Ishikawa (cell line): Measurements from ENCODE around the gene DNMT3A.
A peak's percentile ranks its signal among the peaks of the same experiment; 100 is the strongest.

Source experiments
- CEBPB ChIP-seq: IDR thresholded peaks from 2 replicates; pipeline ENCODE4 v1.6.1; 2012
- CREB1 ChIP-seq: IDR thresholded peaks from 2 replicates; pipeline ENCODE4 v1.6.1; 2012; ENCODE audit warnings: low read depth
- EGR1 ChIP-seq: IDR thresholded peaks from 2 replicates; pipeline ENCODE4 v1.6.1; 2012
- EP300 ChIP-seq: IDR thresholded peaks from 2 replicates; pipeline ENCODE4 v1.6.1; 2012; ENCODE audit warnings: borderline replicate concordance
- FOXM1 ChIP-seq: IDR thresholded peaks from 2 replicates; pipeline ENCODE4 v1.6.1; 2012; ENCODE audit warnings: low read depth, borderline replicate concordance
- NFIC ChIP-seq: IDR thresholded peaks from 2 replicates; pipeline ENCODE4 v1.6.1; 2012
- RAD21 ChIP-seq: IDR thresholded peaks from 2 replicates; pipeline ENCODE4 v1.6.1; 2012; ENCODE audit warnings: low read depth
- TAF1 ChIP-seq: IDR thresholded peaks from 2 replicates; pipeline ENCODE4 v1.6.1; 2012; ENCODE audit warnings: low read depth, mild to moderate bottlenecking
- TCF12 ChIP-seq: IDR thresholded peaks from 2 replicates; pipeline ENCODE4 v1.6.1; 2012; ENCODE audit warnings: low read depth
- TEAD4 ChIP-seq: IDR thresholded peaks from 2 replicates; pipeline ENCODE4 v1.6.1; 2012
- YY1 ChIP-seq: IDR thresholded peaks from 2 replicates; pipeline ENCODE4 v1.6.1; 2012; ENCODE audit warnings: low read depth
- ZBTB7A ChIP-seq: IDR thresholded peaks from 2 replicates; pipeline ENCODE4 v1.6.1; 2012; ENCODE audit warnings: low read depth
- TF ChIP-seq, protein P1 (sequence below): IDR thresholded peaks from 2 replicates; pipeline ENCODE4 v1.6.1; 2012; ENCODE audit warnings: low read depth, mild to moderate bottlenecking
- TF ChIP-seq, protein P2 (sequence below): IDR thresholded peaks from 2 replicates; pipeline ENCODE4 v1.6.1; 2012
- TF ChIP-seq, protein P3 (sequence below): IDR thresholded peaks from 2 replicates; pipeline ENCODE4 v1.6.1; 2012

The DNMT3A gene

GRCh38 chr2:25269233-25269632, 72.5 kb downstream of the DNMT3A start:
- TF ChIP-seq CEBPB, result no peak
- no peak for TF ChIP-seq NFIC
- TF ChIP-seq, protein P1, sequence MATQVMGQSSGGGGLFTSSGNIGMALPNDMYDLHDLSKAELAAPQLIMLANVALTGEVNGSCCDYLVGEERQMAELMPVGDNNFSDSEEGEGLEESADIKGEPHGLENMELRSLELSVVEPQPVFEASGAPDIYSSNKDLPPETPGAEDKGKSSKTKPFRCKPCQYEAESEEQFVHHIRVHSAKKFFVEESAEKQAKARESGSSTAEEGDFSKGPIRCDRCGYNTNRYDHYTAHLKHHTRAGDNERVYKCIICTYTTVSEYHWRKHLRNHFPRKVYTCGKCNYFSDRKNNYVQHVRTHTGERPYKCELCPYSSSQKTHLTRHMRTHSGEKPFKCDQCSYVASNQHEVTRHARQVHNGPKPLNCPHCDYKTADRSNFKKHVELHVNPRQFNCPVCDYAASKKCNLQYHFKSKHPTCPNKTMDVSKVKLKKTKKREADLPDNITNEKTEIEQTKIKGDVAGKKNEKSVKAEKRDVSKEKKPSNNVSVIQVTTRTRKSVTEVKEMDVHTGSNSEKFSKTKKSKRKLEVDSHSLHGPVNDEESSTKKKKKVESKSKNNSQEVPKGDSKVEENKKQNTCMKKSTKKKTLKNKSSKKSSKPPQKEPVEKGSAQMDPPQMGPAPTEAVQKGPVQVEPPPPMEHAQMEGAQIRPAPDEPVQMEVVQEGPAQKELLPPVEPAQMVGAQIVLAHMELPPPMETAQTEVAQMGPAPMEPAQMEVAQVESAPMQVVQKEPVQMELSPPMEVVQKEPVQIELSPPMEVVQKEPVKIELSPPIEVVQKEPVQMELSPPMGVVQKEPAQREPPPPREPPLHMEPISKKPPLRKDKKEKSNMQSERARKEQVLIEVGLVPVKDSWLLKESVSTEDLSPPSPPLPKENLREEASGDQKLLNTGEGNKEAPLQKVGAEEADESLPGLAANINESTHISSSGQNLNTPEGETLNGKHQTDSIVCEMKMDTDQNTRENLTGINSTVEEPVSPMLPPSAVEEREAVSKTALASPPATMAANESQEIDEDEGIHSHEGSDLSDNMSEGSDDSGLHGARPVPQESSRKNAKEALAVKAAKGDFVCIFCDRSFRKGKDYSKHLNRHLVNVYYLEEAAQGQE, result no peak
- TF ChIP-seq YY1, result no peak
- TF ChIP-seq TCF12, result no peak
- TF ChIP-seq, protein P2, sequence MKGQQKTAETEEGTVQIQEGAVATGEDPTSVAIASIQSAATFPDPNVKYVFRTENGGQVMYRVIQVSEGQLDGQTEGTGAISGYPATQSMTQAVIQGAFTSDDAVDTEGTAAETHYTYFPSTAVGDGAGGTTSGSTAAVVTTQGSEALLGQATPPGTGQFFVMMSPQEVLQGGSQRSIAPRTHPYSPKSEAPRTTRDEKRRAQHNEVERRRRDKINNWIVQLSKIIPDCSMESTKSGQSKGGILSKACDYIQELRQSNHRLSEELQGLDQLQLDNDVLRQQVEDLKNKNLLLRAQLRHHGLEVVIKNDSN, result no peak
- TF ChIP-seq, protein P3, sequence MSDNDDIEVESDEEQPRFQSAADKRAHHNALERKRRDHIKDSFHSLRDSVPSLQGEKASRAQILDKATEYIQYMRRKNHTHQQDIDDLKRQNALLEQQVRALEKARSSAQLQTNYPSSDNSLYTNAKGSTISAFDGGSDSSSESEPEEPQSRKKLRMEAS, result no peak
- no peak for TF ChIP-seq TEAD4
- TF ChIP-seq EP300, result no peak
- TF ChIP-seq RAD21, result no peak
- no peak for TF ChIP-seq CREB1
- no peak for TF ChIP-seq EGR1
- TF ChIP-seq ZBTB7A, result no peak
- no peak for TF ChIP-seq FOXM1
- no peak for TF ChIP-seq TAF1

DNA sequence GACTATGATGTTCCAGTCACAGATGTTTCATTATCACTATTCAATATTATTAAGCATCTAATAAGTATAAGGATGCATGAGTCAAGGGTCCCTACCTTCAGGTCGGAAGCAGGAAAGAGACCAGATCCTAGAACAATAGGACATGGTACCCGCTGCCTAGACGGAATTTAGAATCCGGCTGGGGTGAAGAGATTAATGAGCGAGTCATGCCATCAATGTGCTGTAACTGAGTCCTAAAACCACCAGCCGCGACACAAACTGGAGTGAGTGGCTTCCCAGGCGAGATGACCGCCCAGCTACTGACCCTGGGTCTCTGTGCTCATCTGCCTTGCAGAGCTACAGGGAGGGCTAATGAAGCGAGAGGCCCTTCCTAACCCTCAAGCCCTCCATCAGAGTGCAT, 73.6 kb downstream of the DNMT3A start:
- TF ChIP-seq TEAD4 (no peak), FOXM1 (no peak), TAF1 (no peak), CEBPB (no peak), TCF12 (no peak)
- TF ChIP-seq, protein P3, result no peak
- TF ChIP-seq, protein P2, result no peak

- TF ChIP-seq YY1, result no peak
- TF ChIP-seq, protein P2, result no peak
These were observed 75.3 kb downstream of the DNMT3A start for GRCh38 chr2:25266399-25266798.

GRCh38 chr2:25265802-25266201, 75.9 kb downstream of the DNMT3A start:
- peak; percentile 78 for TF ChIP-seq NFIC
- no peak for TF ChIP-seq EGR1
- TF ChIP-seq, protein P3, result no peak

- TF ChIP-seq TAF1, result no peak
- TF ChIP-seq ZBTB7A, result no peak
- no peak for TF ChIP-seq YY1
- TF ChIP-seq RAD21, result no peak
- no peak for TF ChIP-seq CREB1
- TF ChIP-seq EP300, result no peak
- no peak for TF ChIP-seq EGR1
These were observed 76.7 kb downstream of the DNMT3A start for GRCh38 chr2:25265001-25265400.

- TF ChIP-seq RAD21, result no peak
- no peak for TF ChIP-seq CREB1
- TF ChIP-seq TAF1, result no peak
- no peak for TF ChIP-seq NFIC
- TF ChIP-seq, protein P1, result no peak
- TF ChIP-seq EGR1, result no peak
- TF ChIP-seq CEBPB, result no peak
- TF ChIP-seq, protein P3, result no peak
These were observed 79.4 kb downstream of the DNMT3A start for GRCh38 chr2:25262288-25262687.
